NCI-H345 treated with DMSO at 0.1 percent for 48 hours (cell line): ENCODE data around the gene CNR2.
A peak's percentile ranks its signal among the peaks of the same experiment; 100 is the strongest.
"Not testable (repeated sequence)": the region's sequence is repeated elsewhere in the genome, so short reads cannot be mapped to it uniquely, and the experiment has no call there.

Experiments used
- DNase-seq: peaks from one replicate; lab custom pipeline; 2025; ENCODE audit not compliant: unreplicated experiment; lab: John Stamatoyannopoulos, UW

CNR2 gene

DNA sequence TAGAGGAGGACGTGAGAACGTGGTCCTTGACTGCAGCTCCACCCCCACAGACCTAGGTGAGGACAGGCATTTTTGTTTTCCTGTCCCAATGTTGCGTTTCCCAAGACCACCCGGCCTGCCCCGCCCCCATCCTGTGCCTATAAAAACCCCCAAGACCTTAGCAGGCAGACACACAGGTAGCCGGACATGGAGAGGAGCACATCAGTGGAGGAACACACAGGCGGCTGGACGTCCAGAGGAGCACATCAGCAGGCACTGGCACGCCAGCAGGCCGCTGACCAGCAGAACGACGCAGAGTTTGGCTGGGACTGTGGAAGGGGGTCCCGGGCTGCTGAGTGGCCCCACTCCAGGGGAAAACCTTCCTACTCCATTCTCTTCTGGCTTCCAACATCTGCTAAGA is 75.3 kb downstream of the CNR2 start:
- no peak for DNase-seq

DNA sequence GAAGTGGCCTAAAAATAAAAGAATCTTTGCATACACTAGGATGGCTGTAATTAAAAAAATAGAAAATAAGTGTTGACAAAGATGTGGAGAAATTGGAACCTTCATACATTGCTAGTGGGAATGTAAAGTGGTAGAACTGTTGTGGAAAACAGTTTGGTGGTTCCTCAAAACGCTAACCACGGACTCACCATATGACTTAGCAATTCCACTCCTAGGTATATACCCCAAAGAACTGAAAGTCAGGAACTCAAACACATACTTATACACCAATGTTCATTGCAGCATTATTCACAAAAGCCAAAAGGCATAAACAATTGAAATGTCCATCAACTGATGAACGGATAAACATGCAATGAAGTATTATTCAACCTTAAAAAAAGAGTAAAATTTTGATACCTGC is 77.1 kb downstream of the CNR2 start:
- no peak for DNase-seq

DNA sequence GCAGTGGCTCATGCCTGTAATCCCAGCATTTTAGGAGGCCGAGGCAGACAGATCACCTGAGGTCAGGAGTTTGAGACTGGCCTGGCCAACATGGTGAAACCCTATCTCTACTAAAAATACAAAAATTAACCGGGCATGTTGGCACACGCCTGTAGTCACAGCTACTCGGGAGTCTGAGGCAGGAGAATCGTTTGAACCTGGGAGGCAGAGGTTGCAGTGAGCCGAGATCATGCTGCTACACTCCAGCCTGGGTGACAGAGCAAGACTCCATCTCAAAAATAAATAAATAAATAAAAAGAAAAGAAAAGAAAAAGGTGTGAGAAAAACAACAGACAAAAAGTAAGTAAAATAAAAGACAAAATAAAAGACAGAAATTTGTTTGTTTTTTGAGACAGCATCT is 79.0 kb downstream of the CNR2 start:
- not testable (repeated sequence) for DNase-seq

DNA sequence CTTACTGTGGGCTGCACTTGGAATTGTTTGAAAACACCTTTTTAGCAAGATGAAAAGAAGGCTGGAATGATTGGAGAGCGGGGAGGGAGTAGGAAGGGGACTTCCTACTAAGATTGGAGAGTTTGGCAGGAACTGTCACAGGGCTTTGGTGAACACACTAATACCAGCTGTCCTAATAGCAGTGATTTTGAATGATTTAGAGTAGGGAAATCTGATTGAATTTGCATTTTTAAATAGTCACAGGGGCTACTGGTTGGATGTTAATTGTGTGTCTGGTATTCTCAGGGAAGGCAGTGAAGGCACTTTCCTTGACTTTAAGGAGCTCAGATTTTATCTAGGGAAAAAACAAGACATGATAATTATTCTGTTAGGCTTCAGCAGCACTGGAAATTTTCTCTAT is 85.4 kb downstream of the CNR2 start:
- DNase-seq, result no peak

DNA sequence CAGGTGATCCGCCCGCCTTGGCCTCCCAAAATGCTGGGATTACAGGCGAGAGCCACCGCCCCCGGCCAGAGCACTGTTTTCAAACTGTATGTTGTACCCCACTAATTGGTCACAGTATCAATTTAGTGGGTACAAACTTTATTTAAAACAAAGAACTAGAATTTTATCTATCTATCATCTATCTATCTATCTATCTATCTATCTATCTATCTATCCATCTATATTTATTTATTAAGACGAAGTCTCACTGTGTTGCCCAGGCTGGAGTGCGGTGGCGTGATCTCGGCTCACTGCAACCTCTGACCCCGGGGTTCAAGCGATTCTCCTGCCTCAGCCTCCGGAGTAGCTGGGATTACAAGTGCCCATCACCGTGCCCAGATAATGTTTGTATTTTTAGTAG is 86.6 kb downstream of the CNR2 start:
- not testable (repeated sequence) for DNase-seq

DNA sequence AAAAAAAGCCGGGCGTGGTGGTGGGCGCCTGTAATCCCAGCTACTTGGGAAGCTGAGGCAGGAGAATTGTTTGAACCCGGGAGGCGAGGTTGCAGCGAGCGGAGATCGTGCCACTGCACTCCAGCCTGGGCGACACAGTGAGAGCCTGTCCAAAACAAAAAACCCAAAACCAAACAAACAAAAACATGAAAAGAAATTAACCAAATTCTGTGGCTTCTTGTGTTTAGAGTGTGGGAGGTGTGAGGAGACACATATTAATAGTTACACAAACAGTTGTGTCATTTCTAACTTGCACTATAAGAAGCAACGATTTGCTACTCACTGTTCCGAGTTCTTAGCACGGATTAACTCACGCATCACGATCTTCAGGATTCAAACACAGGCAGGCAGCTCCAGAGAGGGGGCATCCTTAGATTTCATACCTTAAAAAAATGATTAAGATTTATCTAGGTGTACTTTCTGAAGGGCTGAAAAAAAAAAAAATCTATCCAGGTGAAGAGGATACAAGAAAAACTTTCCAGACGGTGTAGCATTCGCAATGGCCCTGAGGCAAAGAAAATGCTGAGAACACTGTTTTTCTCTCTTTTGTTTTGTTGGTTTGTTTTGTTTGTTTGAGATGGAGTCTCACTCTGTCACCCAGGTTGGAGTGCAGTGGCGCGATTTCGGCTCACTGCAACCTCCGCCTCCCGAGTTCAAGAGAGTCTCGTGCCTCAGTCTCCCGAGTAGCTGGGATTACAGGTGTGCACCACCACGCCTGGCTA is 87.2 kb downstream of the CNR2 start:
- DNase-seq, result no peak

DNA sequence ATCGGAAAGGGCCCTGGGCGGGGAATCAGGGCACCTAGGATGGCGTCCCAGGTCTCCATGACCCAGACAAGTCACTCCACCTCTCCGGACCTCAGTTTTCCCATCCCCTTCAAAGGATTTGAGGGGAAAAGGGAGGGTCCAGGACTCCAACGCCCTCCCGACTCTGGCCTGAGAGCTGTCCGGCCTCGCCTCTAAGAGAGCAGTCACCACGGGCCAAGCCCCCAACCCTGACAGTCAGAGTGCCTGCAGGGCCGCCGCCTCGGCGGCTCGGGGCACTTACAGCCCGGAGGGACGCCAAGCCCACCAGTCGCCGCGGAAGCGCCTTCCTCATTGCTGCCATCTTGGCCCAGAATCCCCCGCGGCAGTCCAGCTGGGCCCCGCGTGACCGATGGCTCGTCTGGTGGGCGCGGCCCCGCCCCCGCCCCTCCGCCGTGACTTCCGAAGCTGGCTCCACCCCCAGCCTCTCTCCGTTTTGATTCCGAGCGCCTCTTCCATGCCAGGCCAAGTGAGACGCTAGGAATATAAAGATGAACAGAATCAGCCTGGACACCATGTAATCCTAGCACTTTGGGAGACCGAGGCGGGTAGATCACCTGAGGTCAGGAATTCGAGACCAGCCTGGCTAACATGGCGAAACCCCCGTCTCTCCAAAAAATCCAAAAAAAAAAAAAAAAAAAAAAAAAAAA is 87.9 kb downstream of the CNR2 start, which contains the start of gene HMGCL:
Gene HMGCL, minus strand, starts transcription at position 354 of the 686 bp plus-strand sequence. Its CDS starts 14 bp downstream, at position 340.
- peak; percentile 76 for DNase-seq

DNA sequence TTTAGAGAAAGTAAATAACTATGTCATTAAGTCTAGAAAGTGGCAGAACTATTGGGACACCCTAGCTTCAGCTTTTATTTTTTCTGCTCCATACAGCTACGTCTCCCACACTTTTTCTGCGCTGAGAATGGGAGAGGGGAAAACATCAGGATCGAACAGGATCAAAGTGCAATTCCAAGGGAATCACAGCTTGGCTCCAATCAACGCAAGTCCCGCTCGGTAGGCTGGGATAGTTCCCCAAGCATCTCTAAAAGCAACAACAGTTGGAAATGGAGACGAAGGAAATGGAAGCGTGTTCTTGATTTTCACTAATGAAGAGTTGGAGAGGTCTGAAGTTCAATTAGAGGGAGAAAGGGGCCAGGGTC is 88.5 kb downstream of the CNR2 start:
- no peak for DNase-seq

DNA sequence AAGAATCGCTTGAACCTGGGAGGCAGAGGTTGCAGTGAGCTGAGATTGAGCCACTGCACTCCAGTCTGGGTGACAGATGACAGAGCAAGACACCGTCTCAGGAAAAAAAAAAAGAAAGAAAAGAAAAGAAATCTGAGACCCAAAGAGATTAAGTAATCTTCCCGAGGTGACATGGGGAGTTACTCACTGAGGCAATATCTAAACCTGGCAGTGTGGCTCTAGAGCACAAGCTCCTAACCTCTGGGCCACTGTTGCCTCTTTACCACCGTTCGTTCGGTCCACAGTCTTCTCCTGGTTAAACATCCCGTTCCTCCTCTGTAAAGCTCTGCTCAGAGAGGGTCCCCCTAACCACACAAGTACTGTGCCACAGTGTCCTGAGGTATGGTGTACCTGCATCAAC is 89.4 kb downstream of the CNR2 start:
- DNase-seq, result no peak
